GM12878 (cell line): ENCODE data around the gene PROSER3. TPM values are rescaled to one million over a fixed set of nuclear protein-coding genes. Genes with fewer than 3 reads are reported as not detected.

ENCODE experiments used
- BACH1 ChIP-seq: fragments of 450-650 bp; IDR thresholded peaks from 2 replicates; pipeline ENCODE4 v1.6.1; 2017; ENCODE audit warnings: mild to moderate bottlenecking, borderline replicate concordance
- CEBPB ChIP-seq, 2 experiments: fragments of 150-350 bp in 1 of 2; IDR thresholded peaks; 2 replicates each; pipeline ENCODE4 v1.6.1; 2012 to 2014; ENCODE audit warnings: low read depth in 2 of 2, low read length in 2 of 2, borderline replicate concordance in 1 of 2, inconsistent platforms in 1 of 2
- GATAD2B ChIP-seq: fragments of 450-650 bp; conservative IDR thresholded peaks from 2 replicates; pipeline ENCODE4 v1.6.1; 2017; ENCODE audit warnings: low read depth, mild to moderate bottlenecking, moderate library complexity
- IKZF1 ChIP-seq: fragments of 450-650 bp; conservative IDR thresholded peaks from 2 replicates; pipeline ENCODE4 v1.6.1; 2017; ENCODE audit warnings: antibody characterized with exemption, mild to moderate bottlenecking
- MLLT1 ChIP-seq: fragments of 450-650 bp; IDR thresholded peaks from 2 replicates; pipeline ENCODE4 v1.6.1; 2016; ENCODE audit warnings: mild to moderate bottlenecking
- NR2C1 ChIP-seq: fragments of 450-650 bp; IDR thresholded peaks from 2 replicates; pipeline ENCODE4 v1.6.1; 2017; ENCODE audit warnings: antibody characterized with exemption, mild to moderate bottlenecking, moderate library complexity
- SIN3A ChIP-seq: IDR thresholded peaks from 2 replicates; pipeline ENCODE4 v1.6.1; 2012; ENCODE audit warnings: low read depth, low read length, improper control_type of control experiment
- SMC3 ChIP-seq: IDR thresholded peaks from 2 replicates; pipeline ENCODE4 v1.6.1; 2011; ENCODE audit warnings: low read length, improper control_type of control experiment, borderline replicate concordance
- SPI1 ChIP-seq: IDR thresholded peaks from 2 replicates; pipeline ENCODE4 v1.6.1; 2011; ENCODE audit warnings: low read depth, mild to moderate bottlenecking, low read length, moderate library complexity, borderline replicate concordance; ENCODE audit not compliant: insufficient read depth
- ZNF207 ChIP-seq: fragments of 450-650 bp; IDR thresholded peaks from 2 replicates; pipeline ENCODE4 v1.6.1; 2014; ENCODE audit warnings: antibody characterized with exemption, mild to moderate bottlenecking, borderline replicate concordance
- ZNF622 ChIP-seq: fragments of 450-650 bp; IDR thresholded peaks from 2 replicates; pipeline ENCODE4 v1.6.1; 2017; ENCODE audit warnings: mild to moderate bottlenecking, inconsistent platforms
- polyA plus RNA-seq, 11 experiments: library from polyadenylated mRNA; depleted of rRNA in 4 of 11; unstranded in 6 of 11; stranded (reverse) in 5 of 11; fragments of >200 nt; fragmentation: Nextera tagmentation in 4 of 11; fragmentation: Illumina TruSeq in 1 of 11; extraction: Ambion mirVana in 4 of 11; extraction: Trizol in 1 of 11; gene quantifications; 1 replicate in 1 of 11; 2 replicates in 10 of 11; pipeline versions ENCODE4 v1.2.1 to v1.2.3, GENCODE V29; 2011 to 2016; ENCODE audit warnings: inconsistent platforms in 2 of 11, missing spikeins in 2 of 11, low read depth in 1 of 11
- total RNA-seq, 4 experiments: library from RNA; depleted of rRNA in 3 of 4; stranded (reverse); fragments of >200 nt in 3 of 4; fragmentation: Illumina TruSeq in 1 of 4; extraction: Trizol in 1 of 4; gene quantifications; 2 replicates each; pipeline versions ENCODE4 v1.2.1 to v1.2.3, GENCODE V29; 2013 to 2021
- TF ChIP-seq, protein P1 (sequence below): fragments of 450-650 bp; IDR thresholded peaks from 2 replicates; pipeline ENCODE4 v1.6.1; 2017; ENCODE audit warnings: mild to moderate bottlenecking, moderate library complexity

PROSER3 gene
- total and polyA plus RNA-seq, 10 of the 15 experiments (the other 5 are each of a cell fraction or from before 2014, with no cell fraction given) = 0.85 to 25.1 (median 9.6) TPM

DNA sequence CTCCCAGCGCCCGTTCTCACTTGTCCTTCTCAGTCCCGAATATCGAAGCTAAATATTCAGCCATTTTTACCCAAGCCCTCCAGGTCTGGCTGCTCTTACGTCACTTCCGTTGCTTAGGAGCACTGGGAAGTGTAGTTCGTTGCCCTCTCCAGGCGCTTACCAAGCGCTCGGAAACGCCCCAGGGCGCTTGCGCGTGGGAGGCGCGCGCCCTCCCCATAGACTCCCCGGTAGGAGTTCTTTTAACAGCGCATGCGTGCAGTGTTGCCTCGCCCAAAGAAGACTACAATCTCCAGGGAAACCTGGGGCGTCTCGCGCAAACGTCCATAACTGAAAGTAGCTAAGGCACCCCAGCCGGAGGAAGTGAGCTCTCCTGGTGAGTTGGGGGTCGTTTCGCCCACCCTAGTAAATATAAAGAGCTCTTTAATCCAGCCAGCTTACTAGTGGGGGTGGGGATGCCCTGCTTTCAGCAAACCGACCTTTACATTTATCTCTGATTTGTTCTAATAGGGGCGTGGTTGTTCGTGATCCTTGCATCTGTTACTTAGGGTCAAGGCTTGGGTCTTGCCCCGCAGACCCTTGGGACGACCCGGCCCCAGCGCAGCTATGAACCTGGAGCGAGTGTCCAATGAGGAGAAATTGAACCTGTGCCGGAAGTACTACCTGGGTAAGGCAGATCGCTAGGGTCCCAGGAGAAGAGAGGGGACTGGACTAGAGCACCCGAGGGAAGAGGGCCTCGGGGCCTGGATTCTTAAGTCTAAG lies 12.5 kb upstream of the PROSER3 start, which contains the start of the genes PSENEN and U2AF1L4 (continued):
- TF ChIP-seq CEBPB (IDR thresholded peaks at IDR 0.05; ENCODE audit: borderline replicate concordance in 1 of 2, low read depth in 2 of 2, low read length in 2 of 2) = no peak
- TF ChIP-seq MLLT1 = 0 out of 2 replicates have a peak, but pooled peaks have one; percentile 1
- TF ChIP-seq ZNF622 = no peak
- TF ChIP-seq, protein P1, sequence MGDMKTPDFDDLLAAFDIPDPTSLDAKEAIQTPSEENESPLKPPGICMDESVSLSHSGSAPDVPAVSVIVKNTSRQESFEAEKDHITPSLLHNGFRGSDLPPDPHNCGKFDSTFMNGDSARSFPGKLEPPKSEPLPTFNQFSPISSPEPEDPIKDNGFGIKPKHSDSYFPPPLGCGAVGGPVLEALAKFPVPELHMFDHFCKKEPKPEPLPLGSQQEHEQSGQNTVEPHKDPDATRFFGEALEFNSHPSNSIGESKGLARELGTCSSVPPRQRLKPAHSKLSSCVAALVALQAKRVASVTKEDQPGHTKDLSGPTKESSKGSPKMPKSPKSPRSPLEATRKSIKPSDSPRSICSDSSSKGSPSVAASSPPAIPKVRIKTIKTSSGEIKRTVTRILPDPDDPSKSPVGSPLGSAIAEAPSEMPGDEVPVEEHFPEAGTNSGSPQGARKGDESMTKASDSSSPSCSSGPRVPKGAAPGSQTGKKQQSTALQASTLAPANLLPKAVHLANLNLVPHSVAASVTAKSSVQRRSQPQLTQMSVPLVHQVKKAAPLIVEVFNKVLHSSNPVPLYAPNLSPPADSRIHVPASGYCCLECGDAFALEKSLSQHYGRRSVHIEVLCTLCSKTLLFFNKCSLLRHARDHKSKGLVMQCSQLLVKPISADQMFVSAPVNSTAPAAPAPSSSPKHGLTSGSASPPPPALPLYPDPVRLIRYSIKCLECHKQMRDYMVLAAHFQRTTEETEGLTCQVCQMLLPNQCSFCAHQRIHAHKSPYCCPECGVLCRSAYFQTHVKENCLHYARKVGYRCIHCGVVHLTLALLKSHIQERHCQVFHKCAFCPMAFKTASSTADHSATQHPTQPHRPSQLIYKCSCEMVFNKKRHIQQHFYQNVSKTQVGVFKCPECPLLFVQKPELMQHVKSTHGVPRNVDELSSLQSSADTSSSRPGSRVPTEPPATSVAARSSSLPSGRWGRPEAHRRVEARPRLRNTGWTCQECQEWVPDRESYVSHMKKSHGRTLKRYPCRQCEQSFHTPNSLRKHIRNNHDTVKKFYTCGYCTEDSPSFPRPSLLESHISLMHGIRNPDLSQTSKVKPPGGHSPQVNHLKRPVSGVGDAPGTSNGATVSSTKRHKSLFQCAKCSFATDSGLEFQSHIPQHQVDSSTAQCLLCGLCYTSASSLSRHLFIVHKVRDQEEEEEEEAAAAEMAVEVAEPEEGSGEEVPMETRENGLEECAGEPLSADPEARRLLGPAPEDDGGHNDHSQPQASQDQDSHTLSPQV = no peak
- no peak for TF ChIP-seq SMC3
- no peak for TF ChIP-seq BACH1
- peak; percentile 58 for TF ChIP-seq NR2C1
- peak; percentile 95 for TF ChIP-seq SIN3A
- TF ChIP-seq ZNF207 = no peak; the same call in 1 of the 2 replicates
- no peak for TF ChIP-seq GATAD2B
- peak; percentile 97 for TF ChIP-seq IKZF1
- peak; percentile 66 for TF ChIP-seq SPI1
